ENCODE data around the gene TMCC1.
"Not testable (repeated sequence)": the region's sequence is repeated elsewhere in the genome, so short reads cannot be mapped to it uniquely, and the experiment has no call there.

TMCC1 gene

DNA sequence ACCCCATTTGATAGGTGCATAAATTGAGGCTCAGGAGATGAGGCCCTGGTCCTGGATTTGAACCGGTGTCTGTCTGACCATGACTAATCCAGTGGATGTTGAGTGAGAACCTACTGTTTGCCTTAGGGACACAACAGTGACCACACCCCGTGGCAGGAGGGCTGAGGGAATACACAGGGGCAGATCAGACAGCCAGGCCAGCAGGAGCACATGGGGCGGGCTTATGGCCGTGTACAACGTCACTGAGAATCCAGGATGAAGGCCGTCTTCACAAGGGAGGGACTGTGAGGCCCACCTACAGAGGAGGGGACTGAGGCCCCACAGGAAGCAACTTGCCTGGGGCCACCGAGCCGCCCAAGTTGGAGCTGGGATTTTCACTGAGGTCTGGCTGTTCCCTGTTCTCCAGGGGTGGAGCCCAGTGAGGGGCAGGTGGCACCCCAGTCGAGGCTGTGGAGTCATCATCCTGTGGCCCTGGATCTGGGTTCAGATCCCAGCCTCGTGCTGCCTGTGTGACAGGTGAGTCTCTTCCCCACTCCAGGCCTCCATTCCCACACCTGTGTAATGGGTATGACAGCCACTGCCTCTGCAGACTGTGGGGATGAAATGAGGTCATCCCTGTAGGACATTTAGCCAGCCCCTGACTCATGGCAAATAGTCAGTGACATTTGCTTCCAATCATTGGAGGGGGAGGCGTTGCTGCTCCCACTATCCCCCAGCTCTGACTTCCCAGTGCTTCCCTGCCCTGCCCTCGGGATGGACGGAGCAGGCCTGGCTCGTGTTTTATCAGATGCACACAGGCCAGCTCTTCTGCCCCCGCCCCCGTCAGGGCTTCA lies 280.8 kb downstream of the TMCC1 start:
- Histone ChIP-seq H2AFZ (ENCODE audit: low read length) (no peak overlapping the region), H3K4me3 (ENCODE audit: low read length, poor library complexity, severe bottlenecking) (no peak overlapping the region), H3K9ac (ENCODE audit: low read depth, low read length, poor library complexity, severe bottlenecking) (no peak overlapping the region), H3K79me2 (ENCODE audit: insufficient read depth, low read length) (no peaks in the 10 kb centered on the region), H3K9me3 (ENCODE audit: insufficient read depth, low read depth, low read length) (no peaks in the 10 kb centered on the region), H3K36me3 (ENCODE audit: insufficient read depth, low read length) (no peaks in the 10 kb centered on the region), H3K9me2 (replicated peaks; ENCODE audit: low read depth, low read length) (no peaks in the 10 kb centered on the region), H3F3A (ENCODE audit: low read depth) (peaks cover 13% of the 10 kb centered on the region; the same call in 1 of the 2 replicates), H4K20me1 (ENCODE audit: insufficient read depth, low read length, poor library complexity, severe bottlenecking) (no peaks in the 10 kb centered on the region), H3K27me3 (ENCODE audit: insufficient read depth, low read length, poor library complexity, severe bottlenecking) (no peaks in the 10 kb centered on the region), H3K4me2 (ENCODE audit: low read depth, low read length, poor library complexity, severe bottlenecking) (no peak overlapping the region), H3K4me1 (ENCODE audit: insufficient read depth, low read length, poor library complexity, severe bottlenecking) (peaks cover 40% of the 10 kb centered on the region)
- TF ChIP-seq CTCF (conservative IDR thresholded peaks at IDR 0.05; ENCODE audit: low read length), result no peak
- no peak for TF ChIP-seq EZH2phosphoT487 (IDR thresholded peaks at IDR 0.05; ENCODE audit: borderline replicate concordance)

DNA sequence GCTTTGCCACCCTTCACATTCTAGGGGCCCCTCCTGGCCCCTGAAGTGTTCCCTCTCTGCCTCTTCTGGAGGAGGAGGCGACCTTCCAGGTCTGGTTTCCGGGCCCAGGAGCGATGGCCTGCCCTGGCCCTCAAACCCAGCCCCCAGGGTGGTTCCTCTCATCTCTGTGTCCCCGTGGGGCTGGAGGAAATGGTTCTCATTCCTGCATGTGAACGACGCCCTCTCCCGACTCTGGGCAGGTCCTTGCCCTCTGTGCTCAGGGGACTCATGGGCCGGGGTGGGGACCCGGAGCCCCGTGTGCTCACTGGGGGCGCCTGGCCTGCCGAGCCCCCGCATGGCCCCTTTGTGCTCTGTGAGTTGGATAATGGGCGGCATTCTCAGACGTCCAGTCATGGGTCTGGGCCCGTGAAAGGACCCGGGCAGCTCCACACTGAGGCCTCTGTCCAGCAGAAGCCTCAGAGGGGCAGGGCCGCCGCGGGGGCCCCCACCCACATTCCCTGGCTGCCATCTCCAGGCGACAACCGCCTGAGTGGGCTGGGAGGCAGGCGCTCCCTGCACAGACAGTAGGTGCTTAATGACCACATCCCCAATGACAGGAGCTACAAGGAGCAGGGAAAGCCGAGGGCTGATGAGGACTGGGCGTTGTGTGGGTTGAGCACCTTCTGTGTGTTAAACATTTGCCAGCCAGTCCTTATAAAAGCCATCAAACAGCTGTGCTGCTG lies 281.5 kb downstream of the TMCC1 start:
- no peak overlapping the region for H3K4me2 ChIP-seq (ENCODE audit: low read depth, low read length, poor library complexity, severe bottlenecking)
- H4K20me1 ChIP-seq (ENCODE audit: insufficient read depth, low read length, poor library complexity, severe bottlenecking), result no peaks in the 10 kb centered on the region
- H3K9me2 ChIP-seq (replicated peaks; ENCODE audit: low read depth, low read length), result no peaks in the 10 kb centered on the region
- no peak overlapping the region for H3K9ac ChIP-seq (ENCODE audit: low read depth, low read length, poor library complexity, severe bottlenecking)
- H3K27me3 ChIP-seq (ENCODE audit: insufficient read depth, low read length, poor library complexity, severe bottlenecking), result no peaks in the 10 kb centered on the region
- no peaks in the 10 kb centered on the region for H3K9me3 ChIP-seq (ENCODE audit: insufficient read depth, low read depth, low read length)
- no peaks in the 10 kb centered on the region for H3K36me3 ChIP-seq (ENCODE audit: insufficient read depth, low read length)
- H2AFZ ChIP-seq (ENCODE audit: low read length), result no peak overlapping the region
- no peaks in the 10 kb centered on the region for H3K79me2 ChIP-seq (ENCODE audit: insufficient read depth, low read length)
- no peak overlapping the region for H3K4me3 ChIP-seq (ENCODE audit: low read length, poor library complexity, severe bottlenecking)
- no peak for TF ChIP-seq EZH2phosphoT487 (IDR thresholded peaks at IDR 0.05; ENCODE audit: borderline replicate concordance)
- TF ChIP-seq CTCF (conservative IDR thresholded peaks at IDR 0.05; ENCODE audit: low read length), result no peak
- peaks cover 48% of the 10 kb centered on the region for H3K4me1 ChIP-seq (ENCODE audit: insufficient read depth, low read length, poor library complexity, severe bottlenecking)
- H3F3A ChIP-seq (ENCODE audit: low read depth), result peaks cover 13% of the 10 kb centered on the region; the same call in 1 of the 2 replicates

DNA sequence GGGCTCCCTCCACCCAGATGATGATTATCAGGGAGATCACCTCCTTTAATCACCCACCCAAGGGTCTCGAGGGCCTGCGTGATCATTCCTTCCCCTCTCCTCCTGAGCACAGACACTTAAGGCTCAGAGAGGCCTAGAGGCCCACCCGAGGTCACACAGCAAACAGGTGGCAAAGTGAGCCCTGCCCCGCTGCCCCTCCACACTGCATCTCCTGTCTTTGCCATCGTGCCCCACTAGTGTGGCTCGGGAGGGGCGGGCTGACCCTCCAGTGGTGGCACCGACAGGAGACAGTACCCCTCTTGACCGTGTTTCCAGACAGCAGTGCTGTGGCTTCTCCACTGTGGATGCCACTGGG lies 282.1 kb downstream of the TMCC1 start:
- H3K9ac ChIP-seq (ENCODE audit: low read depth, low read length, poor library complexity, severe bottlenecking), result no peak overlapping the region

GRCh38 chr3:129610794-129611445 lies 282.6 kb downstream of the TMCC1 start:
- not testable (repeated sequence) for H2AFZ ChIP-seq (ENCODE audit: low read length); H3K9ac ChIP-seq (ENCODE audit: low read depth, low read length, poor library complexity, severe bottlenecking); H3K9me3 ChIP-seq (ENCODE audit: insufficient read depth, low read depth, low read length); H3K4me2 ChIP-seq (ENCODE audit: low read depth, low read length, poor library complexity, severe bottlenecking); H4K20me1 ChIP-seq (ENCODE audit: insufficient read depth, low read length, poor library complexity, severe bottlenecking); H3K4me3 ChIP-seq (ENCODE audit: low read length, poor library complexity, severe bottlenecking); H3K79me2 ChIP-seq (ENCODE audit: insufficient read depth, low read length); H3K27me3 ChIP-seq (ENCODE audit: insufficient read depth, low read length, poor library complexity, severe bottlenecking); H3K36me3 ChIP-seq (ENCODE audit: insufficient read depth, low read length); H3K9me2 ChIP-seq (replicated peaks; ENCODE audit: low read depth, low read length)
- Histone ChIP-seq H3F3A (ENCODE audit: low read depth) (peaks cover 13% of the 10 kb centered on the region; the same call in 1 of the 2 replicates), H3K4me1 (ENCODE audit: insufficient read depth, low read length, poor library complexity, severe bottlenecking) (peaks cover 48% of the 10 kb centered on the region)

More for the DNA sequence above, 282.1 kb downstream of the TMCC1 start:
- Histone ChIP-seq H3K36me3 (ENCODE audit: insufficient read depth, low read length) (no peaks in the 10 kb centered on the region), H3K4me2 (ENCODE audit: low read depth, low read length, poor library complexity, severe bottlenecking) (no peak overlapping the region), H3K4me3 (ENCODE audit: low read length, poor library complexity, severe bottlenecking) (no peak overlapping the region), H3K4me1 (ENCODE audit: insufficient read depth, low read length, poor library complexity, severe bottlenecking) (peaks cover 48% of the 10 kb centered on the region), H3K9me2 (replicated peaks; ENCODE audit: low read depth, low read length) (no peaks in the 10 kb centered on the region), H3K27me3 (ENCODE audit: insufficient read depth, low read length, poor library complexity, severe bottlenecking) (no peaks in the 10 kb centered on the region), H2AFZ (ENCODE audit: low read length) (no peak overlapping the region), H3K9me3 (ENCODE audit: insufficient read depth, low read depth, low read length) (no peaks in the 10 kb centered on the region), H4K20me1 (ENCODE audit: insufficient read depth, low read length, poor library complexity, severe bottlenecking) (no peaks in the 10 kb centered on the region), H3K79me2 (ENCODE audit: insufficient read depth, low read length) (no peaks in the 10 kb centered on the region), H3F3A (ENCODE audit: low read depth) (peaks cover 13% of the 10 kb centered on the region; the same call in 1 of the 2 replicates)
- no peak for TF ChIP-seq EZH2phosphoT487 (IDR thresholded peaks at IDR 0.05; ENCODE audit: borderline replicate concordance)
